Measurements from ENCODE around the gene COL6A1. TPM values are rescaled to one million over a fixed set of nuclear protein-coding genes. Genes with fewer than 3 reads are reported as not detected.

Gene COL6A1
- total and polyA plus RNA-seq, 2 of the 4 experiments (the other 2 are of a cell fraction): 173 to 1,578 TPM

DNA sequence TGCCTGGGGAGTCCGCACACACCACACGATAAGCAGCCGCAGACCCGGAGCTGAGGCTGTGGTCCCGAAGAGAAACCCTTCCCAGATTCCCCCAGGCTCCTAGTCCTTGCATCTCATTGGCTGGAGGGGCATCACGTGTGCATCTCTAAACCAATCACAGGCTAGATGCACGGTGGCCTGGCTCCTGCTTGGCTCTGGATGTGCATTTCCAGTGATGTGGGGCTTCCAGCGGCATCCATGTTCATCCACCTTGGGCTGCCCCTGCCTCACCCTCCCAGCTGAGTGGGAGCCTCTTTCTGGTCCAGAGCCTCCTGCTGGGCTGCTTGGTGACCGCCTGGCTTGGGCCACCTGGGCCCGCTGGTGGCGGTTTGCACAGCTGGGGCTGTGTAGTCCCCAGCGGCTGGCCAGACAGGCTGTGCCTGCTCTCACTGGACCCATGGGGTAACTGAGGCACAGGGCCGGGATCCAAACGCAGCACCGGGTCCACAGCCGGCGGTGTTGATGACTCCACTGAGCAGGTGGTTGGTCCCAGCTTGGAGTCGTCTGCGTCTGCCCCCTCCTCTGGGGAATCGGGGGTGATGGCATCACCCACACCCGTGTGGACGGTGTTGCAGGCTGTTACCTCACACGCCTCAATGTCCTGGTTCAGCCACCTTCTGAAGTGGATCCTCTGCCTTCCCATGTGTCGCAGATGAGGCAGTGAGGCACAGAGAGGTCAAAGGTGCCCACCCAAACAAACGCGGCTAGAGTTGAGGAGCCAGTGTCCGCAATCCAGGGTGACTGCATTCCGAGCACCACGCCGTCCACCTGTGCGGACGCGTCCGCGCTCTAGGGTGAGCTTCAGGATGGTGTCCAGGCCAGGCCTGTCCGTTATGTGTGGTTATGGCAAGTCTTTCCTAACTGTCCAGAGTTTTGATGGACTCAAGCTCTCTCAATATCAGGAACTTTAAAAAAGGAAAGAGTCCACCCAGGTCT, 41.3 kb downstream of the COL6A1 start:
- ATAC-seq (ENCODE audit: low read depth): no peak
- Histone ChIP-seq H4K20me1 (ENCODE audit: insufficient read depth, low read length) (no peaks in the 10 kb centered on the region), H2BK5ac (ENCODE audit: low read depth, low read length, poor library complexity, severe bottlenecking) (no peak overlapping the region), H3K18ac (ENCODE audit: low read depth, low read length) (no peak overlapping the region; the same call in 1 of the 2 replicates), H2AFZ (replicated peaks; ENCODE audit: low read length, poor library complexity) (no peak overlapping the region), H4K5ac (ENCODE audit: low read depth, low read length) (no peak overlapping the region), H2BK120ac (ENCODE audit: low read depth, low read length) (peak overlapping the region; percentile 17; the same call in 1 of the 2 replicates), H3K4me3 (ENCODE audit: insufficient read depth, low read depth, low read length) (no peak overlapping the region), H3K36me3 (ENCODE audit: control insufficient read depth, insufficient read depth, low read length) (no peaks in the 10 kb centered on the region), H3K9ac (ENCODE audit: low read depth, low read length) (no peak overlapping the region), H3K9me3 (ENCODE audit: control insufficient read depth, insufficient read depth, low read length) (no peaks in the 10 kb centered on the region), H4K8ac (ENCODE audit: low read depth in 2 of 2, low read length in 2 of 2) (no peak overlapping the region; a peak in 1 of 4 replicates), H2AK5ac (ENCODE audit: low read depth, low read length) (peak overlapping the region; percentile 90), H3K27ac (ENCODE audit: insufficient read depth, low read length) (no peak overlapping the region), H3K14ac (replicated peaks; ENCODE audit: low read depth, low read length) (no peak overlapping the region), H2BK20ac (ENCODE audit: low read depth, low read length) (no peak overlapping the region), H3K9me1 (ENCODE audit: insufficient read depth, low read length) (0 out of 2 replicates have a peak, but pooled peaks cover 8% of the 10 kb centered on the region), H3K4ac (ENCODE audit: low read depth, low read length) (peak overlapping the region; percentile 37), H3K4me2 (ENCODE audit: low read depth, low read length) (no peak overlapping the region), H2BK15ac (ENCODE audit: low read depth, low read length) (no peak overlapping the region), H3K4me1 (ENCODE audit: control insufficient read depth, insufficient read depth, low read length) (peaks cover 6% of the 10 kb centered on the region), H3K79me1 (ENCODE audit: low read depth in 1 of 2, low read length in 2 of 2) (no peaks in the 10 kb centered on the region), H3K56ac (ENCODE audit: extremely low read depth, insufficient read depth, low read length) (no peak overlapping the region), H3K27me3 (ENCODE audit: control insufficient read depth, insufficient read depth, low read length) (peaks cover 3% of the 10 kb centered on the region), H4K91ac (ENCODE audit: insufficient read depth, low read depth, low read length) (no peak overlapping the region), H3K23ac (ENCODE audit: low read depth, low read length) (no peak overlapping the region), H2AK9ac (replicated peaks; ENCODE audit: low read depth, low read length, poor library complexity) (peak overlapping the region; percentile 55)
- DNase-seq: no peak
- 89% methylated on average over 25 of the region's 36 CpGs; no CpG with 5 or more reads in 1 of the 2 experiments for WGBS, 2 experiments (ENCODE audit: extremely low coverage in 2 of 2, insufficient read length in 1 of 2)
- dilution Hi-C loops (cut with HindIII; ENCODE audit: low sequenced_read_pairs, unreplicated experiment): no loop called here
- BruUV-seq (replicated peaks): no TSS peak
- POLR2A ChIA-PET (ENCODE audit: unreplicated experiment): no interaction called here
- in situ Hi-C loops (cut with MboI; ENCODE audit: low sequenced_read_pairs): no loop called here
- CTCF ChIA-PET: no interaction called here
- intact Hi-C loops (cut with micrococcal nuclease): no loop called here
- TF ChIP-seq RAD21 (IDR thresholded peaks at IDR 0.05; ENCODE audit: low read length) (no peak), MAZ (IDR thresholded peaks at IDR 0.05; ENCODE audit: borderline replicate concordance, low read depth, low read length) (no peak), RFX5 (IDR thresholded peaks at IDR 0.05; ENCODE audit: low read depth, low read length) (no peak), CHD1 (IDR thresholded peaks at IDR 0.05; ENCODE audit: low read depth, low read length) (no peak), POLR2A (IDR thresholded peaks at IDR 0.05; ENCODE audit: low read depth, low read length) (no peak), MAFK (IDR thresholded peaks at IDR 0.05; ENCODE audit: low read depth, low read length) (no peak), SMC3 (IDR thresholded peaks at IDR 0.05; ENCODE audit: low read depth, low read length) (no peak)
- TF ChIP-seq, protein P1, sequence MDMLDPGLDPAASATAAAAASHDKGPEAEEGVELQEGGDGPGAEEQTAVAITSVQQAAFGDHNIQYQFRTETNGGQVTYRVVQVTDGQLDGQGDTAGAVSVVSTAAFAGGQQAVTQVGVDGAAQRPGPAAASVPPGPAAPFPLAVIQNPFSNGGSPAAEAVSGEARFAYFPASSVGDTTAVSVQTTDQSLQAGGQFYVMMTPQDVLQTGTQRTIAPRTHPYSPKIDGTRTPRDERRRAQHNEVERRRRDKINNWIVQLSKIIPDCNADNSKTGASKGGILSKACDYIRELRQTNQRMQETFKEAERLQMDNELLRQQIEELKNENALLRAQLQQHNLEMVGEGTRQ (IDR thresholded peaks at IDR 0.05; ENCODE audit: low read depth, low read length): peak; percentile 67; the same call in 1 of the 2 replicates
- TF ChIP-seq, protein P2, sequence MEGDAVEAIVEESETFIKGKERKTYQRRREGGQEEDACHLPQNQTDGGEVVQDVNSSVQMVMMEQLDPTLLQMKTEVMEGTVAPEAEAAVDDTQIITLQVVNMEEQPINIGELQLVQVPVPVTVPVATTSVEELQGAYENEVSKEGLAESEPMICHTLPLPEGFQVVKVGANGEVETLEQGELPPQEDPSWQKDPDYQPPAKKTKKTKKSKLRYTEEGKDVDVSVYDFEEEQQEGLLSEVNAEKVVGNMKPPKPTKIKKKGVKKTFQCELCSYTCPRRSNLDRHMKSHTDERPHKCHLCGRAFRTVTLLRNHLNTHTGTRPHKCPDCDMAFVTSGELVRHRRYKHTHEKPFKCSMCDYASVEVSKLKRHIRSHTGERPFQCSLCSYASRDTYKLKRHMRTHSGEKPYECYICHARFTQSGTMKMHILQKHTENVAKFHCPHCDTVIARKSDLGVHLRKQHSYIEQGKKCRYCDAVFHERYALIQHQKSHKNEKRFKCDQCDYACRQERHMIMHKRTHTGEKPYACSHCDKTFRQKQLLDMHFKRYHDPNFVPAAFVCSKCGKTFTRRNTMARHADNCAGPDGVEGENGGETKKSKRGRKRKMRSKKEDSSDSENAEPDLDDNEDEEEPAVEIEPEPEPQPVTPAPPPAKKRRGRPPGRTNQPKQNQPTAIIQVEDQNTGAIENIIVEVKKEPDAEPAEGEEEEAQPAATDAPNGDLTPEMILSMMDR (conservative IDR thresholded peaks at IDR 0.05; ENCODE audit: low read depth, low read length): no peak

Data from IMR-90 (cell line).